B cell (primary cell): ENCODE data around the gene PKIG. TPM values are rescaled to one million over a fixed set of nuclear protein-coding genes. Genes with fewer than 3 reads are reported as not detected.

Source experiments
- ATAC-seq: fragments of 200-7000 bp; cut with Tn5 transposase; one replicate; pipeline ENCODE4 v1.10.0; 2021; ENCODE audit warnings: low read depth, mild to moderate bottlenecking, moderate number of reproducible peaks, moderate library complexity
- CTCF ChIA-PET: fragments of 350-600 bp; sonication (Branson Sonifier 250); formaldehyde crosslinking; loops from one replicate; lab custom pipeline; 2021; ENCODE audit warnings: antibody characterized with exemption, inconsistent platforms; lab: Charles Lee
- POLR2A ChIA-PET: fragments of 350-600 bp; sonication (Branson Sonifier 250); formaldehyde crosslinking; loops from one replicate; lab custom pipeline; 2021; ENCODE audit warnings: antibody characterized with exemption; lab: Charles Lee
- DNase-seq: peaks from one replicate; pipeline ENCODE4 v3.0.0; 2013
- H2AFZ ChIP-seq: 2 replicates; pipeline ENCODE4 v1.6.1; 2012; ENCODE audit warnings: mild to moderate bottlenecking, low read depth, low read length; ENCODE audit not compliant: insufficient read depth, poor library complexity, severe bottlenecking
- H3K27ac ChIP-seq, 2 donors: 1 replicate in 1 of 2; 2 replicates in 1 of 2; pipeline ENCODE4 v1.5.1; 2012 to 2013; ENCODE audit warnings: low read length in 2 of 2, mild to moderate bottlenecking in 2 of 2, moderate library complexity in 1 of 2
- H3K27me3 ChIP-seq, 4 experiments: fragments of 200-600 bp in 1 of 4; sonication (generic) in 1 of 4; replicated peaks in 1 of 4; 1 replicate in 2 of 4; 2 replicates in 2 of 4; pipeline versions ENCODE4 v1.6.1 to v1.7.0; 2013 to 2016; ENCODE audit warnings: low read length in 3 of 4, mild to moderate bottlenecking in 2 of 4, mixed read lengths in 1 of 4, moderate library complexity in 1 of 4; ENCODE audit not compliant: insufficient read depth in 4 of 4, control insufficient read depth in 3 of 4; ENCODE audit errors: control extremely low read depth in 1 of 4
- H3K36me3 ChIP-seq, 2 experiments: replicated peaks in 1 of 2; 1 replicate in 1 of 2; 2 replicates in 1 of 2; pipeline versions ENCODE4 v1.6.1 to v1.7.1; 2013; ENCODE audit warnings: low read length in 1 of 2; ENCODE audit not compliant: insufficient read depth in 2 of 2, control insufficient read depth in 1 of 2; ENCODE audit errors: control extremely low read depth in 1 of 2, extremely low read depth in 1 of 2
- H3K4me1 ChIP-seq, 2 donors: fragments of 200-600 bp in 1 of 2; sonication (generic) in 1 of 2; 1 replicate in 1 of 2; 2 replicates in 1 of 2; pipeline versions ENCODE4 v1.5.1 to v1.6.1; 2013 to 2017; ENCODE audit warnings: low read length in 2 of 2; ENCODE audit not compliant: control insufficient read depth in 2 of 2, insufficient read depth in 2 of 2
- H3K4me2 ChIP-seq: replicated peaks from 2 replicates; pipeline ENCODE3; 2012; ENCODE audit warnings: mild to moderate bottlenecking, low read depth, low read length; ENCODE audit not compliant: poor library complexity, severe bottlenecking
- H3K4me3 ChIP-seq, 5 experiments: fragments of 200-600 bp in 1 of 5; sonication (generic) in 1 of 5; 1 replicate in 3 of 5; 2 replicates in 2 of 5; pipeline versions ENCODE4 v1.5.1 to v1.7.0; 2011 to 2016; ENCODE audit warnings: low read length in 4 of 5, mild to moderate bottlenecking in 4 of 5, low read depth in 2 of 5, control low read depth in 1 of 5, moderate library complexity in 1 of 5; ENCODE audit not compliant: insufficient read depth in 1 of 5; ENCODE audit errors: control extremely low read depth in 1 of 5, extremely low read depth in 1 of 5
- H3K79me2 ChIP-seq: fragments of 200-600 bp; sonication (generic); one replicate; pipeline ENCODE4 v1.6.0; 2016; ENCODE audit warnings: low read length; ENCODE audit not compliant: control insufficient read depth, insufficient read depth
- H3K9ac ChIP-seq: fragments of 200-600 bp; sonication (generic); 2 replicates; pipeline ENCODE4 v1.6.1; 2017; ENCODE audit warnings: mild to moderate bottlenecking, low read length, moderate library complexity
- H3K9me3 ChIP-seq, 3 donors: one replicate each; pipeline versions ENCODE4 v1.6.1 to v1.7.1; 2013; ENCODE audit warnings: low read length in 2 of 3; ENCODE audit not compliant: control insufficient read depth in 2 of 3, insufficient read depth in 1 of 3; ENCODE audit errors: control extremely low read depth in 1 of 3
- H4K20me1 ChIP-seq: 2 replicates; pipeline ENCODE4 v1.6.0; 2012; ENCODE audit warnings: mild to moderate bottlenecking, low read length; ENCODE audit not compliant: insufficient read depth, control insufficient read depth, poor library complexity, severe bottlenecking
- H3K27ac Mint-ChIP-seq: one replicate; pipeline ENCODE4 v1.8.0; 2021; ENCODE audit warnings: mixed read lengths
- H3K27me3 Mint-ChIP-seq: one replicate; pipeline ENCODE4 v1.8.0; 2021; ENCODE audit warnings: mixed read lengths
- H3K4me1 Mint-ChIP-seq: one replicate; pipeline ENCODE4 v1.8.0; 2021; ENCODE audit warnings: mixed read lengths
- H3K4me3 Mint-ChIP-seq: one replicate; pipeline ENCODE4 v1.8.0; 2021; ENCODE audit warnings: mixed read lengths
- H3K9me3 Mint-ChIP-seq: one replicate; pipeline ENCODE4 v1.8.0; 2022; ENCODE audit warnings: mixed read lengths; ENCODE audit not compliant: insufficient read depth
- CTCF ChIP-seq: fragments of 200-600 bp; IDR thresholded peaks from one replicate; pipeline ENCODE4 v1.8.0; 2022; ENCODE audit warnings: antibody characterized with exemption, mild to moderate bottlenecking
- EZH2 ChIP-seq: IDR thresholded peaks from 2 replicates; pipeline ENCODE4 v1.6.1; 2012; ENCODE audit warnings: borderline replicate concordance, low read depth, mild to moderate bottlenecking, moderate library complexity, low read length; ENCODE audit not compliant: insufficient read depth, poor library complexity, severe bottlenecking
- WGBS: methylation state at CpG from one replicate; pipeline ENCODE4 v1.1.5; 2013; ENCODE audit warnings: missing lambda C conversion rate; ENCODE audit not compliant: insufficient coverage; 5-methylcytosine and 5-hydroxymethylcytosine counted together
- intact Hi-C: fragments of 100-400 bp; cut with micrococcal nuclease; formaldehyde crosslinking; loops from one replicate; pipeline ENCODE4 v1.10.0; 2022
- polyA plus RNA-seq: library from polyadenylated mRNA; depleted of rRNA; stranded (reverse); fragments of >200 nt; gene quantifications from 2 replicates; pipeline ENCODE4 v1.2.3, GENCODE V29; 2012
- total RNA-seq, 2 donors: library from RNA; stranded (reverse); fragments of 120-200 nt in 1 of 2; gene quantifications; 1 replicate in 1 of 2; 2 replicates in 1 of 2; pipeline versions ENCODE4 v1.2.3 to v1.2.4, GENCODE V29; 2013 to 2022

Gene PKIG
- total and polyA plus RNA-seq, 2 donors (not counting 1 experiment from before 2014, with no cell fraction given): 128 to 168 TPM

GRCh38 chr20:44533928-44534327 lies 48.5 kb upstream of the PKIG start:
- Mint-ChIP-seq H3K27ac (no peak overlapping the region), H3K4me3 (no peak overlapping the region), H3K27me3 (no peaks in the 10 kb centered on the region), H3K4me1 (peaks cover 6% of the 10 kb centered on the region), H3K9me3 (no peaks in the 10 kb centered on the region)
- Histone ChIP-seq H3K27ac (no peak overlapping the region), H3K27me3 (no peaks in the 10 kb centered on the region), H3K4me3 (no peak overlapping the region), H3K9me3 (no peaks in the 10 kb centered on the region), H3K4me2 (no peak overlapping the region), H3K36me3 (no peaks in the 10 kb centered on the region), H4K20me1 (no peaks in the 10 kb centered on the region), H2AFZ (no peak overlapping the region), H3K9ac (no peak overlapping the region), H3K79me2 (no peaks in the 10 kb centered on the region), H3K4me1 (peaks cover 11 to 16% of the 10 kb centered on the region in 2 donors)
- no peak for ATAC-seq
- TF ChIP-seq CTCF: no peak
- no peak for TF ChIP-seq EZH2
- ChIA-PET POLR2A (interaction anchor here (1.0 kb wide), 1 partner anchor 42 kb away, joined by 4 read pairs; no protein-coding TSS in a partner anchor), CTCF (interaction anchor here (0.7 to 3.1 kb wide), 4 partner anchors 42 to 112 kb away, joined by 3 to 11 read pairs (median 3); no protein-coding TSS in a partner anchor)
- WGBS: 91% methylated on average over 3 of the region's 4 CpGs
- DNase-seq: no peak
- intact Hi-C loops: loop anchor here (5.0 kb wide), 1 partner anchor 43 kb away; no protein-coding TSS in a partner anchor

GRCh38 chr20:44536175-44536574 lies 46.2 kb upstream of the PKIG start:
- H2AFZ ChIP-seq: no peak overlapping the region
- TF ChIP-seq EZH2: no peak
- no peak for TF ChIP-seq CTCF
- H3K4me1 Mint-ChIP-seq: peaks cover 5% of the 10 kb centered on the region
- no peak overlapping the region for H3K9ac ChIP-seq
- no peaks in the 10 kb centered on the region for H3K27me3 Mint-ChIP-seq
- no peaks in the 10 kb centered on the region for H4K20me1 ChIP-seq
- no peak overlapping the region for H3K4me3 Mint-ChIP-seq
- CTCF ChIA-PET: interaction anchor here (0.6 to 1.8 kb wide), 3 partner anchors 9 to 73 kb away, joined by 3 to 8 read pairs (median 3); no protein-coding TSS in a partner anchor
- H3K27me3 ChIP-seq: no peaks in the 10 kb centered on the region
- no peak for ATAC-seq
- no peaks in the 10 kb centered on the region for H3K9me3 ChIP-seq
- H3K4me2 ChIP-seq: no peak overlapping the region
- no peaks in the 10 kb centered on the region for H3K79me2 ChIP-seq
- DNase-seq: no peak
- intact Hi-C loops: no loop called here
- no peak overlapping the region for H3K4me3 ChIP-seq
- no peak overlapping the region for H3K27ac Mint-ChIP-seq
- POLR2A ChIA-PET: no interaction called here
- H3K36me3 ChIP-seq: no peaks in the 10 kb centered on the region
- peaks cover 10 to 13% of the 10 kb centered on the region in 2 donors for H3K4me1 ChIP-seq
- no peaks in the 10 kb centered on the region for H3K9me3 Mint-ChIP-seq
- H3K27ac ChIP-seq: no peak overlapping the region
- WGBS: 86% methylated on average over 2 of the region's 3 CpGs
